ENCODE data around the gene BACH2.

GRCh38 chr6:90256698-90257485 lies 39.8 kb downstream of the BACH2 start:
- TF ChIP-seq, protein P1, sequence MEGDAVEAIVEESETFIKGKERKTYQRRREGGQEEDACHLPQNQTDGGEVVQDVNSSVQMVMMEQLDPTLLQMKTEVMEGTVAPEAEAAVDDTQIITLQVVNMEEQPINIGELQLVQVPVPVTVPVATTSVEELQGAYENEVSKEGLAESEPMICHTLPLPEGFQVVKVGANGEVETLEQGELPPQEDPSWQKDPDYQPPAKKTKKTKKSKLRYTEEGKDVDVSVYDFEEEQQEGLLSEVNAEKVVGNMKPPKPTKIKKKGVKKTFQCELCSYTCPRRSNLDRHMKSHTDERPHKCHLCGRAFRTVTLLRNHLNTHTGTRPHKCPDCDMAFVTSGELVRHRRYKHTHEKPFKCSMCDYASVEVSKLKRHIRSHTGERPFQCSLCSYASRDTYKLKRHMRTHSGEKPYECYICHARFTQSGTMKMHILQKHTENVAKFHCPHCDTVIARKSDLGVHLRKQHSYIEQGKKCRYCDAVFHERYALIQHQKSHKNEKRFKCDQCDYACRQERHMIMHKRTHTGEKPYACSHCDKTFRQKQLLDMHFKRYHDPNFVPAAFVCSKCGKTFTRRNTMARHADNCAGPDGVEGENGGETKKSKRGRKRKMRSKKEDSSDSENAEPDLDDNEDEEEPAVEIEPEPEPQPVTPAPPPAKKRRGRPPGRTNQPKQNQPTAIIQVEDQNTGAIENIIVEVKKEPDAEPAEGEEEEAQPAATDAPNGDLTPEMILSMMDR (IDR thresholded peaks at IDR 0.05), result no peak
- TF ChIP-seq POLR2A (IDR thresholded peaks at IDR 0.05), result no peak
- no peak for TF ChIP-seq POLR2AphosphoS5 (IDR thresholded peaks at IDR 0.05)
- no peak for TF ChIP-seq EP300 (IDR thresholded peaks at IDR 0.05)

Data from upper lobe of left lung (tissue), 4 donors.